Activated T-helper 9 cell treated with anti-CD3 and anti-CD28 coated beads, Interleukin-2, amount 50 U/mL, for 16 hours (primary cell): ENCODE data around the gene UBE3D.
"Not testable (repeated sequence)": the region's sequence is repeated elsewhere in the genome, so short reads cannot be mapped to it uniquely, and the experiment has no call there.

Source experiments
- DNase-seq: peaks from one replicate; pipeline ENCODE4 v3.0.0-alpha.2; 2020; ENCODE audit warnings: low read depth

UBE3D gene

GRCh38 chr6:82978362-82978945 is 87.2 kb downstream of the UBE3D start:
- no peak for DNase-seq

GRCh38 chr6:82976179-82976578 is 89.5 kb downstream of the UBE3D start:
- DNase-seq, result no peak

- no peak for DNase-seq
Measured at GRCh38 chr6:82971877-82972460, 93.7 kb downstream of the UBE3D start.

- no peak for DNase-seq
Measured at GRCh38 chr6:82970839-82971238, 94.8 kb downstream of the UBE3D start.

GRCh38 chr6:82968708-82969107 is 96.9 kb downstream of the UBE3D start:
- no peak for DNase-seq

- DNase-seq, result no peak
Measured at GRCh38 chr6:82963191-82963925, 102.3 kb downstream of the UBE3D start.

- DNase-seq, result no peak
Measured at GRCh38 chr6:82959385-82959941, 106.2 kb downstream of the UBE3D start.

- no peak for DNase-seq
Measured at GRCh38 chr6:82958551-82958950, 107.1 kb downstream of the UBE3D start.

- no peak for DNase-seq
Measured at GRCh38 chr6:82957868-82958245, 107.8 kb downstream of the UBE3D start.

- no peak for DNase-seq
Measured at GRCh38 chr6:82957171-82957867, 108.3 kb downstream of the UBE3D start.

GRCh38 chr6:82955841-82956240 is 109.8 kb downstream of the UBE3D start:
- DNase-seq, result no peak

GRCh38 chr6:82954937-82955577 is 110.6 kb downstream of the UBE3D start:
- DNase-seq, result no peak

GRCh38 chr6:82954356-82954755 is 111.3 kb downstream of the UBE3D start:
- no peak for DNase-seq

- DNase-seq, result no peak
Measured at GRCh38 chr6:82953871-82954270, 111.8 kb downstream of the UBE3D start.

GRCh38 chr6:82951935-82952334 is 113.7 kb downstream of the UBE3D start:
- DNase-seq, result no peak

GRCh38 chr6:82951389-82951788 is 114.3 kb downstream of the UBE3D start:
- DNase-seq, result no peak

- not testable (repeated sequence) for DNase-seq
Measured at GRCh38 chr6:82930915-82931314, 134.7 kb downstream of the UBE3D start.

- DNase-seq, result no peak
Measured at GRCh38 chr6:82924799-82925535, 140.7 kb downstream of the UBE3D start.

- no peak for DNase-seq
Measured at GRCh38 chr6:82921258-82921657, 144.4 kb downstream of the UBE3D start.

GRCh38 chr6:82917346-82918064 is 148.1 kb downstream of the UBE3D start:
- no peak for DNase-seq

GRCh38 chr6:82915666-82916065 is 150.0 kb downstream of the UBE3D start:
- no peak for DNase-seq
